Natural killer cell (primary cell): ENCODE data around the gene ZDHHC3. TPM values are rescaled to one million over a fixed set of nuclear protein-coding genes. Genes with fewer than 3 reads are reported as not detected.
"Not testable (repeated sequence)": the region's sequence is repeated elsewhere in the genome, so short reads cannot be mapped to it uniquely, and the experiment has no call there.

ENCODE experiments used
- ATAC-seq, 3 donors: fragments of 150-1000 bp in 2 of 3; fragments of 200-7000 bp in 1 of 3; cut with Tn5 transposase; 1 replicate in 1 of 3; 2 replicates in 2 of 3; pipeline ENCODE4 v1.10.0; 2021; ENCODE audit warnings: mild to moderate bottlenecking in 2 of 3, moderate library complexity in 2 of 3
- DNase-seq, 2 donors: peaks; one replicate each; pipeline versions ENCODE4 v3.0.0 to v3.0.0-alpha.2; 2013 to 2021; ENCODE audit warnings: mixed read lengths in 1 of 2
- H3K27ac ChIP-seq: one replicate; pipeline ENCODE4 v1.5.1; 2013; ENCODE audit warnings: mild to moderate bottlenecking, low read length
- H3K27me3 ChIP-seq: one replicate; pipeline ENCODE4 v1.6.1; 2013; ENCODE audit warnings: low read length; ENCODE audit not compliant: control insufficient read depth, insufficient read depth
- H3K36me3 ChIP-seq: one replicate; pipeline ENCODE4 v1.6.1; 2013; ENCODE audit warnings: low read length; ENCODE audit not compliant: control insufficient read depth, insufficient read depth
- H3K4me1 ChIP-seq: one replicate; pipeline ENCODE4 v1.6.1; 2013; ENCODE audit warnings: low read length; ENCODE audit not compliant: control insufficient read depth, insufficient read depth
- H3K4me3 ChIP-seq: one replicate; pipeline ENCODE4 v1.5.1; 2013; ENCODE audit warnings: low read length
- H3K9me3 ChIP-seq: one replicate; pipeline ENCODE4 v1.6.1; 2013; ENCODE audit warnings: low read length; ENCODE audit not compliant: control insufficient read depth, insufficient read depth
- H3K27ac Mint-ChIP-seq, 2 donors: one replicate each; pipeline ENCODE4 v1.8.0; 2022; ENCODE audit warnings: mild to moderate bottlenecking in 2 of 2, mixed read lengths in 2 of 2, moderate library complexity in 1 of 2
- H3K27me3 Mint-ChIP-seq, 2 donors: one replicate each; pipeline ENCODE4 v1.8.0; 2022; ENCODE audit warnings: low read depth in 2 of 2, mixed read lengths in 2 of 2
- H3K36me3 Mint-ChIP-seq: one replicate; pipeline ENCODE4 v1.8.0; 2022; ENCODE audit warnings: mixed read lengths
- H3K4me1 Mint-ChIP-seq, 2 donors: one replicate each; pipeline ENCODE4 v1.8.0; 2022; ENCODE audit warnings: mixed read lengths in 2 of 2
- H3K4me3 Mint-ChIP-seq: one replicate; pipeline ENCODE4 v1.8.0; 2022; ENCODE audit warnings: mild to moderate bottlenecking, moderate library complexity, mixed read lengths
- H3K9me3 Mint-ChIP-seq, 2 donors: one replicate each; pipeline ENCODE4 v1.8.0; 2022; ENCODE audit warnings: mixed read lengths in 2 of 2
- CTCF ChIP-seq: fragments of 200-600 bp; IDR thresholded peaks from one replicate; pipeline ENCODE4 v1.8.0; 2022; ENCODE audit warnings: antibody characterized with exemption
- WGBS: methylation state at CpG from one replicate; pipeline ENCODE4 v1.1.7; 2013; ENCODE audit warnings: missing lambda C conversion rate; ENCODE audit not compliant: insufficient coverage; 5-methylcytosine and 5-hydroxymethylcytosine counted together
- intact Hi-C: fragments of 100-400 bp; cut with micrococcal nuclease; formaldehyde crosslinking; loops from one replicate; pipeline ENCODE4 v1.14.2; 2022
- total RNA-seq, 4 donors: library from RNA; stranded (reverse); fragments of 120-200 nt in 1 of 4; gene quantifications; one replicate each; pipeline versions ENCODE4 v1.2.3 to v1.2.4, GENCODE V29; 2013 to 2022

ZDHHC3 gene
- total RNA-seq, 3 donors from 2014 or later (not counting 1 experiment from before 2014, with no cell fraction given): 62.3 to 100.0 (median 78.6) TPM

- peak overlapping the region; percentile 10 to 65 for H3K27ac Mint-ChIP-seq
- 73% methylated on average over 2 of the region's 2 CpGs for WGBS
- DNase-seq: no peak
Measured at GRCh38 chr3:44950275-44950734, 25.7 kb downstream of the ZDHHC3 start.

GRCh38 chr3:44949770-44950169, 26.2 kb downstream of the ZDHHC3 start:
- ATAC-seq, H3K4me3 ChIP-seq, H3K27me3 ChIP-seq, DNase-seq, H3K9me3 ChIP-seq, H3K27ac ChIP-seq, intact Hi-C loops, H3K27me3 Mint-ChIP-seq, H3K4me3 Mint-ChIP-seq, H3K36me3 Mint-ChIP-seq, H3K4me1 ChIP-seq, H3K9me3 Mint-ChIP-seq, H3K27ac Mint-ChIP-seq: not testable (repeated sequence)
- peaks cover 13% of the 10 kb centered on the region for H3K36me3 ChIP-seq
- WGBS: 97% methylated on average over 4 of the region's 4 CpGs
- H3K4me1 Mint-ChIP-seq: peaks cover 52 to 55% of the 10 kb centered on the region in 2 donors

More at GRCh38 chr3:44950275-44950734, 25.7 kb downstream of the ZDHHC3 start:
- Histone ChIP-seq H3K36me3 (peaks cover 11% of the 10 kb centered on the region), H3K9me3 (no peaks in the 10 kb centered on the region), H3K4me3 (no peak overlapping the region), H3K27me3 (no peaks in the 10 kb centered on the region), H3K27ac (no peak overlapping the region), H3K4me1 (peaks cover 4% of the 10 kb centered on the region)
- Mint-ChIP-seq H3K36me3 (no peaks in the 10 kb centered on the region), H3K4me1 (peaks cover 56 to 57% of the 10 kb centered on the region in 2 donors), H3K27me3 (no peaks in the 10 kb centered on the region), H3K4me3 (no peak overlapping the region), H3K9me3 (no peaks in the 10 kb centered on the region)
- ATAC-seq: no peak
- intact Hi-C loops: no loop called here
- no peak for TF ChIP-seq CTCF

- ATAC-seq (no peak), DNase-seq (no peak)
- no peak overlapping the region for H3K27ac ChIP-seq
- peaks cover 48 to 52% of the 10 kb centered on the region in 2 donors for H3K4me1 Mint-ChIP-seq
- no peak overlapping the region for H3K4me3 Mint-ChIP-seq
- H3K4me1 ChIP-seq: no peaks in the 10 kb centered on the region
- no peaks in the 10 kb centered on the region for H3K9me3 Mint-ChIP-seq
- H3K36me3 Mint-ChIP-seq: no peaks in the 10 kb centered on the region
- no peaks in the 10 kb centered on the region for H3K9me3 ChIP-seq
- no peak overlapping the region for H3K27ac Mint-ChIP-seq
- no peaks in the 10 kb centered on the region for H3K27me3 ChIP-seq
- H3K27me3 Mint-ChIP-seq: no peaks in the 10 kb centered on the region
- WGBS: 97% methylated on average over 3 of the region's 3 CpGs
- H3K36me3 ChIP-seq: peaks cover 10% of the 10 kb centered on the region
- intact Hi-C loops: no loop called here
- no peak overlapping the region for H3K4me3 ChIP-seq
- TF ChIP-seq CTCF: no peak
Measured at GRCh38 chr3:44948239-44948638, 27.7 kb downstream of the ZDHHC3 start.

DNA sequence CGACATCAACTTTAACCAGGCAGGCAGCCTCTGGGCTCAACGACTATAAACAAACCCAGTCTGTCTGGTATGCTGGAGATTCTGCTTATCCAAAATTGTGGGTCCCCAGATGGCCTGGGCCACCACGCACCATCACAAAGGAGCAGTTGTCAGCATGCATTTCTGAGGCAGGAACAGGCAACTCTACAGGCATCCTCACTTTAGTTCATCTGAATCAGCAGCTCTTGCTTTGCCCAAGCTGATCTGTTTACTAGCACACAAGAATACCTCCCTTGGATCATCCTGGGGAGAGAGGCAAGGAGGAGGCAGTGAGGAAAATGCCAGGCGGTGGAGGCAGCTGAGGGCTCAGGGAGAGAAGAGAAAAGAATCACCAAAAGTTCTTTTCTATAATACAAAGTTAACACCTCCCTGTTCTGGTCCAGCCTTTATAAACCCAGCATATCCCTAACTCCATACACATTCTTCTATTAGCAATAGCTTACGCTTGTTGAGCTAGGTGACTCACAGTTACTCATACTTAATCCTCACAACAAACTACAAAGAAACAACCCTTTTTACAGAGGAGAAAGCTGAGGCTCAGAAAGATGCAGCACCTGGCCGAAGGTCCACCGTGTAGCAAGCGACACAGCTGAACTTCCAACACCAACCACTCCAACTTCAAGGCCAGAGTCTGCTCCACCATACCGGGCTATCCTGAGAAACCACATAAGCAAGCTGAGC, 33.6 kb downstream of the ZDHHC3 start:
- H3K4me1 ChIP-seq: no peaks in the 10 kb centered on the region
- H3K9me3 ChIP-seq: no peaks in the 10 kb centered on the region
- ATAC-seq (no peak), DNase-seq (no peak)
- H3K9me3 Mint-ChIP-seq: no peaks in the 10 kb centered on the region
- H3K27me3 Mint-ChIP-seq: no peaks in the 10 kb centered on the region
- WGBS: 97% methylated on average over 8 of the region's 9 CpGs
- H3K36me3 Mint-ChIP-seq: no peaks in the 10 kb centered on the region
- H3K27ac Mint-ChIP-seq: no peak overlapping the region
- H3K27ac ChIP-seq: no peak overlapping the region
- H3K36me3 ChIP-seq: peaks cover 41% of the 10 kb centered on the region
- no peak overlapping the region for H3K4me3 ChIP-seq
- intact Hi-C loops: no loop called here
- TF ChIP-seq CTCF: no peak
- no peak overlapping the region for H3K4me3 Mint-ChIP-seq
- H3K4me1 Mint-ChIP-seq: peaks cover 21 to 26% of the 10 kb centered on the region in 2 donors
- no peaks in the 10 kb centered on the region for H3K27me3 ChIP-seq
